OCI-LY7 (cell line): ENCODE measurements around the gene TLR9. TPM values are rescaled to one million over a fixed set of nuclear protein-coding genes. Genes with fewer than 3 reads are reported as not detected.

Experiments used
- BruUV-seq: library from RNA; stranded (reverse); fragments of 400-500 nt; replicated peaks from 2 replicates; lab custom pipeline; 2021; lab: Mats Ljungman, UMichigan
- CTCF ChIA-PET: fragments of 300-600 bp; sonication (Branson Sonifier 250); formaldehyde crosslinking; loops from one replicate; lab custom pipeline; 2022; ENCODE audit warnings: antibody characterized with exemption; ENCODE audit not compliant: unreplicated experiment; lab: Charles Lee
- POLR2A ChIA-PET: fragments of 300-600 bp; sonication (Branson Sonifier 250); formaldehyde crosslinking; loops from one replicate; lab custom pipeline; 2022; ENCODE audit warnings: antibody characterized with exemption; lab: Charles Lee
- DNase-seq: peaks from one replicate; pipeline ENCODE4 v3.0.0-alpha.2; 2015; ENCODE audit warnings: low spot score
- H2AFZ ChIP-seq: fragments of 200-600 bp; sonication (generic), shearing (Covaris generic); 2 replicates; pipeline ENCODE4 v1.6.1; 2014; ENCODE audit warnings: mild to moderate bottlenecking, antibody characterized with exemption, low read length, moderate library complexity
- H3K27ac ChIP-seq: fragments of 200-600 bp; sonication (generic); 2 replicates; pipeline ENCODE4 v1.5.1; 2014; ENCODE audit warnings: mixed run types, low read depth, mild to moderate bottlenecking, moderate library complexity, low read length, inconsistent platforms; ENCODE audit not compliant: poor library complexity, severe bottlenecking
- H3K36me3 ChIP-seq: fragments of 200-600 bp; sonication (generic); 2 replicates; pipeline ENCODE4 v1.6.1; 2014; ENCODE audit warnings: mild to moderate bottlenecking, antibody characterized with exemption, low read length, moderate library complexity, mixed read lengths; ENCODE audit not compliant: insufficient read depth
- H3K4me1 ChIP-seq: fragments of 200-600 bp; sonication (generic); 2 replicates; pipeline ENCODE4 v1.5.1; 2014; ENCODE audit warnings: mild to moderate bottlenecking, low read length; ENCODE audit not compliant: insufficient read depth, poor library complexity, severe bottlenecking
- H3K4me2 ChIP-seq: fragments of 200-600 bp; sonication (generic); 2 replicates; pipeline ENCODE4 v1.6.1; 2014; ENCODE audit warnings: mild to moderate bottlenecking, low read length
- H3K4me3 ChIP-seq: fragments of 200-600 bp; sonication (generic); 2 replicates; pipeline ENCODE4 v1.5.1; 2014; ENCODE audit warnings: mild to moderate bottlenecking, low read depth, low read length; ENCODE audit not compliant: poor library complexity, severe bottlenecking
- H3K79me2 ChIP-seq: fragments of 200-600 bp; sonication (generic); 2 replicates; pipeline ENCODE4 v1.6.1; 2016; ENCODE audit warnings: low read depth, mild to moderate bottlenecking, low read length, moderate library complexity, mixed read lengths; ENCODE audit not compliant: insufficient read depth
- H3K9me2 ChIP-seq: fragments of 200-600 bp; sonication (generic); 2 replicates; pipeline ENCODE4 v1.6.1; 2016; ENCODE audit warnings: mild to moderate bottlenecking, low read length, mixed read lengths; ENCODE audit not compliant: insufficient read depth
- H3K9me3 ChIP-seq: fragments of 200-600 bp; sonication (generic); 2 replicates; pipeline ENCODE4 v1.6.1; 2014; ENCODE audit warnings: mild to moderate bottlenecking, mixed run types, low read length, mixed read lengths
- H4K20me1 ChIP-seq: fragments of 200-600 bp; sonication (generic); 2 replicates; pipeline ENCODE4 v1.6.1; 2014; ENCODE audit warnings: mild to moderate bottlenecking, antibody characterized with exemption, low read length, moderate library complexity, mixed read lengths; ENCODE audit not compliant: insufficient read depth
- EZH2phosphoT487 ChIP-seq: fragments of 200-600 bp; sonication (generic); IDR thresholded peaks from 2 replicates; pipeline ENCODE4 v1.6.1; 2018; ENCODE audit warnings: low read depth, borderline replicate concordance, mild to moderate bottlenecking, mixed run types, antibody characterized with exemption, low read length, moderate library complexity, mixed read lengths
- intact Hi-C: fragments of 100-400 bp; cut with micrococcal nuclease; formaldehyde crosslinking; loops from one replicate; pipeline ENCODE4 v1.10.0; 2022; ENCODE audit not compliant: unreplicated experiment
- total RNA-seq, 2 experiments: library from RNA; depleted of rRNA in 1 of 2; stranded (reverse); fragments of >200 nt in 1 of 2; shearing (Covaris generic) in 1 of 2; gene quantifications; 2 replicates each; pipeline ENCODE4 v1.2.3, GENCODE V29; 2014 to 2022
- TF ChIP-seq, protein P1 (sequence below): fragments of 200-600 bp; sonication (generic); conservative IDR thresholded peaks from 2 replicates; pipeline ENCODE4 v1.5.1; 2014; ENCODE audit warnings: mild to moderate bottlenecking, antibody characterized with exemption, low read length, moderate library complexity, mixed read lengths

Gene TLR9
- total RNA-seq, 2 experiments from 2014 or later = 1.7 to 9.0 TPM

DNA sequence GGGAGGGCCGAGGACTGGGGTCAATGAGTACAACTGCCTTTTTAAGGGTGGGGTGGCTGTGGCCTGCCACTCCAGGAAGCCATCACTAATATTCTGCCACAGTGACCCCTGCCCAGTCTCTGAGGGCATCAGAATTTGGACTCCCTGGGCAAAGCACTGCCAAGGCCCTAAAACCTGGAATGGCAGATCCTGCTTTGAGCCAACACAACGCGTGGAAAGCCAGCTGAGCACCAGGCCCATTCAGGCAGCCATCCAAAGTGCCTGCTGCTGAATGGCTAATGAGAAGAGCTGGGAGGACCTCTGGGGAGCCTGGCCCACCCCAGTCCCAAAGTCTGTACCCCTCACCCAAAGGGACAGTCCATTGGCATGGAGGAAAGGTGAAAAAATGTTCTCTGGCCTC is 8.5 kb upstream of the TLR9 start:
- TF ChIP-seq, protein P1, sequence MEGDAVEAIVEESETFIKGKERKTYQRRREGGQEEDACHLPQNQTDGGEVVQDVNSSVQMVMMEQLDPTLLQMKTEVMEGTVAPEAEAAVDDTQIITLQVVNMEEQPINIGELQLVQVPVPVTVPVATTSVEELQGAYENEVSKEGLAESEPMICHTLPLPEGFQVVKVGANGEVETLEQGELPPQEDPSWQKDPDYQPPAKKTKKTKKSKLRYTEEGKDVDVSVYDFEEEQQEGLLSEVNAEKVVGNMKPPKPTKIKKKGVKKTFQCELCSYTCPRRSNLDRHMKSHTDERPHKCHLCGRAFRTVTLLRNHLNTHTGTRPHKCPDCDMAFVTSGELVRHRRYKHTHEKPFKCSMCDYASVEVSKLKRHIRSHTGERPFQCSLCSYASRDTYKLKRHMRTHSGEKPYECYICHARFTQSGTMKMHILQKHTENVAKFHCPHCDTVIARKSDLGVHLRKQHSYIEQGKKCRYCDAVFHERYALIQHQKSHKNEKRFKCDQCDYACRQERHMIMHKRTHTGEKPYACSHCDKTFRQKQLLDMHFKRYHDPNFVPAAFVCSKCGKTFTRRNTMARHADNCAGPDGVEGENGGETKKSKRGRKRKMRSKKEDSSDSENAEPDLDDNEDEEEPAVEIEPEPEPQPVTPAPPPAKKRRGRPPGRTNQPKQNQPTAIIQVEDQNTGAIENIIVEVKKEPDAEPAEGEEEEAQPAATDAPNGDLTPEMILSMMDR = no peak
- TF ChIP-seq EZH2phosphoT487 = no peak
- Histone ChIP-seq H4K20me1 (no peaks in the 10 kb centered on the region), H3K9me3 (no peaks in the 10 kb centered on the region), H3K36me3 (peaks cover 44% of the 10 kb centered on the region), H3K9me2 (no peaks in the 10 kb centered on the region), H3K4me1 (peaks cover 16% of the 10 kb centered on the region), H3K4me2 (no peak overlapping the region), H3K27ac (no peak overlapping the region), H3K4me3 (no peak overlapping the region), H3K79me2 (peaks cover 22% of the 10 kb centered on the region; the same call in 1 of the 2 replicates), H2AFZ (no peak overlapping the region)
- intact Hi-C loops = no loop called here
- BruUV-seq = no TSS peak
- DNase-seq = no peak
- ChIA-PET POLR2A (interaction anchor here (0.7 to 0.8 kb wide), 2 partner anchors 78 to 105 kb away, joined by 4 read pairs; no protein-coding TSS in a partner anchor), CTCF (no interaction called here)

DNA sequence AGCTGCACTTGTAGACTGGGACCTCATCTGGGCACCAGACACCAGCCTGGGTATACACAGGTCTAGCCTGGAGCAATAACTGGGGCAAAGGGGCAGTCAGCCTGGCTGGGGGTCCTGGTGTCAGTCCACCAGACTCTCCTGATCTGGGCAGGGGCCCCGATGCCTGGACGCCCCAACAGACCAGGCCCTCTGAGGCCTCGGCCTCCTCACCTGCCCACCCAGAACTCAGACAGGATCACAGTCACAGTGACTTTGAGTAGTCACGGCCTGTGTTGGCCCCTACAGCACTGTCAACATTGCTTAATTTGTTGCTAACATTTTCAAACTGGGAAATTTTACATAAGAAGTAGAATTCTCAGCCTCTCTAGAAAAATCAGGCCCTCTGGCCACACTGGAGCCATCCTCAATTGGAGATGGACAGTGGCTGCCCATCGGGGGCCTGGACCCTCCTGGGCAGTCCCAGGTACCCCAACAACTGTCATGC is 7.7 kb upstream of the TLR9 start:
- Histone ChIP-seq H3K27ac (no peak overlapping the region), H3K4me2 (no peak overlapping the region), H3K4me1 (peaks cover 16% of the 10 kb centered on the region), H3K79me2 (peaks cover 17% of the 10 kb centered on the region; the same call in 1 of the 2 replicates), H2AFZ (no peak overlapping the region), H3K9me2 (no peaks in the 10 kb centered on the region), H3K4me3 (no peak overlapping the region), H3K9me3 (no peaks in the 10 kb centered on the region), H3K36me3 (peaks cover 49% of the 10 kb centered on the region), H4K20me1 (no peaks in the 10 kb centered on the region)
- DNase-seq = no peak
- ChIA-PET CTCF (no interaction called here), POLR2A (interaction anchor here (0.7 kb wide), 1 partner anchor 106 kb away, joined by 4 read pairs; no protein-coding TSS in a partner anchor)
- intact Hi-C loops = no loop called here
- TF ChIP-seq, protein P1 = no peak; the same call in 1 of the 2 replicates
- TF ChIP-seq EZH2phosphoT487 = no peak
- BruUV-seq = no TSS peak
